Neural cell (in vitro differentiated cells): Measurements from ENCODE around the gene PHACTR1. TPM values are rescaled to one million over a fixed set of nuclear protein-coding genes. Genes with fewer than 3 reads are reported as not detected.
"Not testable (repeated sequence)": the region's sequence is repeated elsewhere in the genome, so short reads cannot be mapped to it uniquely, and the experiment has no call there.

ENCODE experiments used
- H2AFZ ChIP-seq: fragments of 200-600, 300-800 bp; sonication (generic), shearing (Covaris generic); 2 replicates; pipeline ENCODE4 v1.6.0; 2014; ENCODE audit warnings: low read depth, mild to moderate bottlenecking, antibody characterized with exemption, low read length, moderate library complexity
- H3F3A ChIP-seq: fragments of 200-600 bp; shearing (Covaris generic); 2 replicates; pipeline ENCODE4 v1.6.1; 2016; ENCODE audit warnings: mild to moderate bottlenecking, moderate library complexity, mixed read lengths, antibody characterized with exemption, low read length; ENCODE audit not compliant: insufficient read depth, poor library complexity, severe bottlenecking
- H3K27ac ChIP-seq: fragments of 200-600, 300-800 bp; sonication (generic), shearing (Covaris generic); 2 replicates; pipeline ENCODE4 v1.5.1; 2014; ENCODE audit warnings: mild to moderate bottlenecking, low read length, moderate library complexity
- H3K27me3 ChIP-seq: fragments of 300-800, 200-600 bp; sonication (generic), shearing (Covaris generic); 2 replicates; pipeline ENCODE4 v1.6.0; 2014; ENCODE audit warnings: mild to moderate bottlenecking, low read depth, low read length, moderate library complexity; ENCODE audit not compliant: insufficient read depth
- H3K36me3 ChIP-seq: fragments of 300-800, 200-600 bp; sonication (generic), shearing (Covaris generic); 2 replicates; pipeline ENCODE4 v1.5.1; 2014; ENCODE audit warnings: mild to moderate bottlenecking, antibody characterized with exemption, low read length, moderate library complexity; ENCODE audit not compliant: insufficient read depth
- H3K4me2 ChIP-seq: fragments of 300-800, 200-600 bp; sonication (generic), shearing (Covaris generic); 2 replicates; pipeline ENCODE4 v1.6.0; 2014; ENCODE audit warnings: mild to moderate bottlenecking, low read length
- H3K4me3 ChIP-seq: fragments of 300-800, 200-600 bp; sonication (generic), shearing (Covaris generic); 2 replicates; pipeline ENCODE4 v1.5.1; 2014; ENCODE audit warnings: mild to moderate bottlenecking, low read length, moderate library complexity
- H3K79me2 ChIP-seq: fragments of 200-600 bp; shearing (Covaris generic); replicated peaks from 2 replicates; pipeline ENCODE4 v1.6.0; 2014; ENCODE audit warnings: mild to moderate bottlenecking, low read length, moderate library complexity; ENCODE audit not compliant: insufficient read depth
- H3K9ac ChIP-seq: fragments of 300-800, 200-600 bp; sonication (generic), shearing (Covaris generic); 2 replicates; pipeline ENCODE4 v1.6.1; 2016; ENCODE audit warnings: mild to moderate bottlenecking, low read length, mixed read lengths
- H3K9me2 ChIP-seq: fragments of 200-600 bp; shearing (Covaris generic); 2 replicates; pipeline ENCODE4 v1.6.1; 2016; ENCODE audit warnings: mild to moderate bottlenecking, low read length, mixed read lengths; ENCODE audit not compliant: insufficient read depth
- H3K9me3 ChIP-seq: fragments of 200-600, 300-800 bp; sonication (generic), shearing (Covaris generic); 2 replicates; pipeline ENCODE4 v1.6.1; 2016; ENCODE audit warnings: mild to moderate bottlenecking, mixed run types, low read length, moderate library complexity, mixed read lengths
- H4K20me1 ChIP-seq: fragments of 200-600 bp; shearing (Covaris generic); 2 replicates; pipeline ENCODE4 v1.6.1; 2016; ENCODE audit warnings: mild to moderate bottlenecking, mixed run types; ENCODE audit not compliant: insufficient read depth
- CTCF ChIP-seq: fragments of 450-650 bp; IDR thresholded peaks from 2 replicates; pipeline ENCODE4 v1.5.1; 2014; ENCODE audit warnings: antibody characterized with exemption, mild to moderate bottlenecking, moderate library complexity; ENCODE audit not compliant: poor library complexity, severe bottlenecking
- EP300 ChIP-seq: fragments of 450-650 bp; conservative IDR thresholded peaks from 2 replicates; pipeline ENCODE4 v1.6.1; 2014; ENCODE audit warnings: antibody characterized with exemption, mild to moderate bottlenecking, moderate library complexity; ENCODE audit not compliant: poor library complexity, severe bottlenecking
- EZH2 ChIP-seq: fragments of 200-600, 300-800 bp; shearing (Covaris generic), sonication (generic); IDR thresholded peaks from 2 replicates; pipeline ENCODE4 v1.6.1; 2014; ENCODE audit warnings: antibody characterized with exemption, low read length, borderline replicate concordance, mild to moderate bottlenecking; ENCODE audit not compliant: insufficient read depth, poor library complexity, severe bottlenecking
- MXI1 ChIP-seq: fragments of 450-650 bp; conservative IDR thresholded peaks from 2 replicates; pipeline ENCODE4 v1.6.1; 2014; ENCODE audit warnings: antibody characterized with exemption, mild to moderate bottlenecking; ENCODE audit not compliant: poor library complexity, severe bottlenecking
- POLR2AphosphoS5 ChIP-seq: IDR thresholded peaks from 2 replicates; pipeline ENCODE4 v1.6.1; 2012
- RAD21 ChIP-seq: fragments of 450-650 bp; conservative IDR thresholded peaks from 2 replicates; pipeline ENCODE4 v1.6.1; 2014; ENCODE audit warnings: antibody characterized with exemption, mild to moderate bottlenecking, moderate library complexity
- SMC3 ChIP-seq: fragments of 450-650 bp; conservative IDR thresholded peaks from 2 replicates; pipeline ENCODE4 v1.6.1; 2014; ENCODE audit warnings: antibody characterized with exemption, mild to moderate bottlenecking, moderate library complexity; ENCODE audit not compliant: poor library complexity
- TAF1 ChIP-seq: IDR thresholded peaks from 2 replicates; pipeline ENCODE4 v1.6.1; 2012; ENCODE audit warnings: low read depth
- polyA plus RNA-seq: library from polyadenylated mRNA; depleted of rRNA; stranded (reverse); fragments of >200 nt; gene quantifications from 2 replicates; pipeline ENCODE4 v1.2.3, GENCODE V29; 2014
- TF ChIP-seq, protein P1 (sequence below): IDR thresholded peaks from 2 replicates; pipeline ENCODE4 v1.6.1; 2012; ENCODE audit warnings: borderline replicate concordance

PHACTR1 gene
- polyA plus RNA-seq, 1 donor from 2014 or later: 7.8 TPM

DNA sequence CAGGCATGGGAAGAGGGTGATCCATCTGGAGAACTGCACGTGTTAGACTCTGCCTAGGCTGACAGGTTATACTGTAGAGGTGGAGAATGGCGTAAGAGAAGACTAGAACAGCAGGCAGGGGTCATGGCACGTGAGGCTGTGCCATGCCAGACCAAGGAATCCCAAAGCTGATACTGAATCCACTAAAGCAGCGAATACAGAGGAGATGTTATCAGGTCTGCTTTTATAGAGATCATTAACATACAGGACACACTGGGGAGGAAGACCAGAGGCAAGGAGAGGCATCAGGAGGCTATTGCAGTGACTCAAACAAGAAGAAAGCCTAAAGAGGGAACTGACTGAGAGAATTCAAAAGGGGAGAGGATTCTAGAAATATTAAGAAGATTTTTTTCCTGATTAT lies 12.9 kb downstream of the PHACTR1 start:
- Histone ChIP-seq H3K9ac (no peak overlapping the region), H3K79me2 (no peaks in the 10 kb centered on the region), H3K4me2 (no peak overlapping the region), H2AFZ (no peak overlapping the region), H4K20me1 (no peaks in the 10 kb centered on the region), H3K27ac (no peak overlapping the region), H3K27me3 (no peaks in the 10 kb centered on the region), H3K36me3 (no peaks in the 10 kb centered on the region), H3F3A (no peaks in the 10 kb centered on the region), H3K9me3 (no peaks in the 10 kb centered on the region), H3K9me2 (no peaks in the 10 kb centered on the region), H3K4me3 (no peak overlapping the region)
- TF ChIP-seq MXI1: no peak
- no peak for TF ChIP-seq TAF1
- TF ChIP-seq EP300: no peak
- TF ChIP-seq CTCF: no peak
- TF ChIP-seq POLR2AphosphoS5: no peak
- TF ChIP-seq EZH2: no peak
- TF ChIP-seq, protein P1, sequence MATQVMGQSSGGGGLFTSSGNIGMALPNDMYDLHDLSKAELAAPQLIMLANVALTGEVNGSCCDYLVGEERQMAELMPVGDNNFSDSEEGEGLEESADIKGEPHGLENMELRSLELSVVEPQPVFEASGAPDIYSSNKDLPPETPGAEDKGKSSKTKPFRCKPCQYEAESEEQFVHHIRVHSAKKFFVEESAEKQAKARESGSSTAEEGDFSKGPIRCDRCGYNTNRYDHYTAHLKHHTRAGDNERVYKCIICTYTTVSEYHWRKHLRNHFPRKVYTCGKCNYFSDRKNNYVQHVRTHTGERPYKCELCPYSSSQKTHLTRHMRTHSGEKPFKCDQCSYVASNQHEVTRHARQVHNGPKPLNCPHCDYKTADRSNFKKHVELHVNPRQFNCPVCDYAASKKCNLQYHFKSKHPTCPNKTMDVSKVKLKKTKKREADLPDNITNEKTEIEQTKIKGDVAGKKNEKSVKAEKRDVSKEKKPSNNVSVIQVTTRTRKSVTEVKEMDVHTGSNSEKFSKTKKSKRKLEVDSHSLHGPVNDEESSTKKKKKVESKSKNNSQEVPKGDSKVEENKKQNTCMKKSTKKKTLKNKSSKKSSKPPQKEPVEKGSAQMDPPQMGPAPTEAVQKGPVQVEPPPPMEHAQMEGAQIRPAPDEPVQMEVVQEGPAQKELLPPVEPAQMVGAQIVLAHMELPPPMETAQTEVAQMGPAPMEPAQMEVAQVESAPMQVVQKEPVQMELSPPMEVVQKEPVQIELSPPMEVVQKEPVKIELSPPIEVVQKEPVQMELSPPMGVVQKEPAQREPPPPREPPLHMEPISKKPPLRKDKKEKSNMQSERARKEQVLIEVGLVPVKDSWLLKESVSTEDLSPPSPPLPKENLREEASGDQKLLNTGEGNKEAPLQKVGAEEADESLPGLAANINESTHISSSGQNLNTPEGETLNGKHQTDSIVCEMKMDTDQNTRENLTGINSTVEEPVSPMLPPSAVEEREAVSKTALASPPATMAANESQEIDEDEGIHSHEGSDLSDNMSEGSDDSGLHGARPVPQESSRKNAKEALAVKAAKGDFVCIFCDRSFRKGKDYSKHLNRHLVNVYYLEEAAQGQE: no peak
- no peak for TF ChIP-seq SMC3

DNA sequence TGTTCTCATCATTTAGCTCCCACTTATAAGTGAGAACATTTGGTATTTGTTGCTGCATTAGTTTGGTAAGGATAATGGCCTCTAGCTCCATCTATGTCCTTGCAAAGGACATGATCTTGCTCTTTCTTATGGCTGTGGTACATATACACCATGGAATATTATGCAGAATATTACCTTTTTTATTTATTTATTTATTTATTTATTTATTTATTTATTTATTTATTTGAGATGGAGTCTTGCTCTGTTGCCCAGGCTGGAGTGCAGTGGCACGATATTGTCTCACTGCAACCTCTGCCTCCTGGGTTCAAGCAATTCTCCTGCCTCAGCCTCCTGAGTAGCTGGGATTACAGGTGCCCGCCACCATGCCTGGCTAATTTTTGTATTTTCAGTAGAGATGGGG lies 14.2 kb downstream of the PHACTR1 start:
- not testable (repeated sequence) for H3K9me3 ChIP-seq, H3K27me3 ChIP-seq, H3F3A ChIP-seq, H3K4me3 ChIP-seq, H3K4me2 ChIP-seq, H3K9me2 ChIP-seq, H3K9ac ChIP-seq, H3K36me3 ChIP-seq, H3K79me2 ChIP-seq, H4K20me1 ChIP-seq, H2AFZ ChIP-seq, H3K27ac ChIP-seq

DNA sequence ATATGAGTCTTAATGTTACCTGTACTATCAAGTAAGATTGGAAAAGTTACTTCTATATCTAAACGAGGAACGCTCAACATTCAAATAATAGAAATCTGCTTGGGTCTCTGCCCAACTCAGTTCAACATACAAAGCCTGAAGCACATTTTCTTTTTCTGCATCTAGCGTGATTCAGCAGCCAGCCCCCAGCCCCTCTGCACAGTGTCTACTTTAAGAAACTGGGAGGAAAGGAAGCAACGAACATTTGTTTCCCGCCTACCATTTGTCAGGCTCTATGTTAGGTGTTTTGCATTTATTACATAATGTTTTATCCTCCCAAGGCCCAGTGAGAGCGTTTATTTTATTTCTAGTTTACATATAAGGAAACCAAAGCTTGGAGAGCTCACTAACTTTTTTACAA lies 17.3 kb downstream of the PHACTR1 start:
- Histone ChIP-seq H3K9me3 (no peaks in the 10 kb centered on the region), H3K9ac (no peak overlapping the region), H3K27ac (no peak overlapping the region), H3K79me2 (no peaks in the 10 kb centered on the region), H3K27me3 (no peaks in the 10 kb centered on the region), H2AFZ (no peak overlapping the region), H3K9me2 (no peaks in the 10 kb centered on the region), H3K4me3 (no peak overlapping the region), H3K36me3 (no peaks in the 10 kb centered on the region), H3K4me2 (no peak overlapping the region), H4K20me1 (no peaks in the 10 kb centered on the region), H3F3A (no peaks in the 10 kb centered on the region)
- no peak for TF ChIP-seq POLR2AphosphoS5
- TF ChIP-seq RAD21: no peak
- TF ChIP-seq, protein P1: no peak
- no peak for TF ChIP-seq MXI1
- no peak for TF ChIP-seq EZH2
- no peak for TF ChIP-seq EP300
- no peak for TF ChIP-seq TAF1
- TF ChIP-seq CTCF: no peak
- TF ChIP-seq SMC3: no peak
